ENCODE measurements around the gene PLCG2. TPM values are rescaled to one million over a fixed set of nuclear protein-coding genes. Genes with fewer than 3 reads are reported as not detected.
"Not testable (repeated sequence)": the region's sequence is repeated elsewhere in the genome, so short reads cannot be mapped to it uniquely, and the experiment has no call there.

PLCG2 gene
- total and polyA plus RNA-seq, 2 of the 8 experiments (the other 6 are each of a cell fraction or from before 2014, with no cell fraction given): 6.1 to 6.9 TPM

DNA sequence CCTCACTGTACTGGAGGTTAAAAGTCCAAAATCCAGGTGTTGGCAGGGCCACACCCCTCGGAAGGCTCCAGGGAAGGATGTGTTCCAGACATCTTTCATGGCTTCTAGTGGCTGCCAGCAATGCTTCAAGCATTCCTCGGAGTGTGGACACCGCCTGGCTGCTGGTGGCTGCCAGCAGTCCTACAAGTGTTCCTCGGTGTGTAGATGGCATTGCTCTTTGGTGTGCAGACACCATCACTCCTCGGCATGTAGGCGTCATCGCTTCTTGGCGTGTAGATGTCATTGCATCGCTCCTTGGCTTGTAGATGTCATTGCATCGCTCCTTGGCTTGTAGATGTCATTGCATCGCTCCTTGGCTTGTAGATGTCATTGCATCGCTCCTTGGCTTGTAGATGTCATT is 98.4 kb downstream of the PLCG2 start:
- 95% methylated on average over 12 of the region's 12 CpGs; no CpG with 5 or more reads in 1 of the 2 experiments for WGBS, 2 experiments (ENCODE audit: extremely low coverage in 1 of 2, insufficient coverage in 1 of 2, insufficient read length in 1 of 2, insufficient replicate concordance in 2 of 2, low coverage in 1 of 2, low lambda C conversion rate in 2 of 2, missing lambda C conversion rate in 1 of 2)
- H4K5ac ChIP-seq (ENCODE audit: insufficient read length, low read depth, low read length); H3K36me3 ChIP-seq (ENCODE audit: control insufficient read depth in 2 of 4, insufficient read depth in 4 of 4, low read length in 3 of 4); H3K23ac ChIP-seq (ENCODE audit: insufficient read length); H2BK5ac ChIP-seq (ENCODE audit: low read depth, low read length); H3K4ac ChIP-seq (replicated peaks; ENCODE audit: insufficient read length, low read depth, low read length); H2AK5ac ChIP-seq (ENCODE audit: low read depth, low read length); H3K9ac ChIP-seq (replicated peaks in 1 of 4; ENCODE audit: extremely low read depth in 1 of 4, low read depth in 3 of 4, low read length in 3 of 4); H3K9me3 ChIP-seq (ENCODE audit: insufficient read depth in 2 of 2, low read depth in 1 of 2, low read length in 1 of 2); H3K79me2 ChIP-seq (ENCODE audit: control insufficient read depth in 1 of 2, insufficient read depth in 2 of 2, low read length in 2 of 2); H2BK120ac ChIP-seq (replicated peaks; ENCODE audit: low read depth, low read length); POLR2A ChIA-PET (ENCODE audit: partially characterized antibody); H3K79me1 ChIP-seq (ENCODE audit: low read depth, low read length); H3K23me2 ChIP-seq (ENCODE audit: low read depth, low read length); H3K14ac ChIP-seq (ENCODE audit: insufficient read length); H4K8ac ChIP-seq (ENCODE audit: extremely low read depth, insufficient read depth, low read length); H3K27me3 ChIP-seq (replicated peaks in 1 of 4; ENCODE audit: control insufficient read depth in 3 of 4, extremely low read depth in 1 of 4, insufficient read depth in 3 of 4, low read length in 3 of 4); H3K27ac ChIP-seq (ENCODE audit: low read depth, low read length); DNase-seq (ENCODE audit: low read depth in 1 of 2, low spot score in 2 of 2); H2AFZ ChIP-seq (ENCODE audit: low read length); H3K18ac ChIP-seq (ENCODE audit: extremely low read depth, low read length); H3K4me3 ChIP-seq (ENCODE audit: extremely low read depth in 1 of 4, insufficient read depth in 2 of 4, low read depth in 3 of 4, low read length in 4 of 4); H3K4me2 ChIP-seq (ENCODE audit: insufficient read depth in 1 of 2, low read depth in 2 of 2, low read length in 2 of 2); H2BK20ac ChIP-seq (ENCODE audit: low read length); H2BK15ac ChIP-seq (ENCODE audit: low read length); H4K20me1 ChIP-seq (replicated peaks in 1 of 2; ENCODE audit: control insufficient read depth in 1 of 2, insufficient read depth in 2 of 2, low read length in 2 of 2); H2BK12ac ChIP-seq (ENCODE audit: low read depth, low read length); H3K56ac ChIP-seq (replicated peaks; ENCODE audit: insufficient read length, low read depth, low read length); FAIRE-seq: not testable (repeated sequence)
- Histone ChIP-seq H4K91ac (replicated peaks; ENCODE audit: insufficient read length, low read length) (peak overlapping the region; percentile 62), H3K4me1 (replicated peaks in 1 of 4; ENCODE audit: control insufficient read depth in 3 of 4, insufficient read depth in 4 of 4, low read length in 3 of 4) (peaks cover 6 to 19% (median 11%) of the 10 kb centered on the region in 4 experiments)
- CTCF ChIA-PET (ENCODE audit: partially characterized antibody): interaction anchor here (1.4 to 5.5 kb wide), 3 partner anchors 14 to 126 kb away, joined by 3 to 78 read pairs (median 11); no protein-coding TSS in a partner anchor
